8988T (cell line): ENCODE data around the gene SAXO2.
A peak's percentile ranks its signal among the peaks of the same experiment; 100 is the strongest.
"Not testable (repeated sequence)": the region's sequence is repeated elsewhere in the genome, so short reads cannot be mapped to it uniquely, and the experiment has no call there.

Experiments used
- DNase-seq: peaks from one replicate; pipeline ENCODE4 v3.0.0; 2011

Gene SAXO2, protein sequence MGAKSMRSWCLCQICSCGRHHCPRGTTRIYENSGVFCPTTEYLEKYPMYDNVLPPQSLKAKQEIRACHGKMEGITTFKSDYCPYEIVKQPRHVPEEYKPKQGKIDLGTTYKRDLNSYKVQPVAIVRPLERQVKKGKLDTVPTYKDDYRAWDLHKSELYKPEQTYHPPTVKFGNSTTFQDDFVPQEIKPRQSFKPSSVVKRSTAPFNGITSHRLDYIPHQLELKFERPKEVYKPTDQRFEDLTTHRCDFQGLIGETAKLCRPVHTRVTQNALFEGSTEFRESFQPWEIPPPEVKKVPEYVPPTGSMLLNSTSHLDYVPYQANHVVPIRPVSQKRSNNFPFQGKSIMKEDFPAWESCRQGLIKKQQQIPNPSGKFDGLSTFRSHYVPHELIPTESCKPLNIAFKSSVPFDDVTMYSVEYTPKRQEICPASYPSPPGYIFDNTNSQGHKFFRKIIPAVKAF

DNA sequence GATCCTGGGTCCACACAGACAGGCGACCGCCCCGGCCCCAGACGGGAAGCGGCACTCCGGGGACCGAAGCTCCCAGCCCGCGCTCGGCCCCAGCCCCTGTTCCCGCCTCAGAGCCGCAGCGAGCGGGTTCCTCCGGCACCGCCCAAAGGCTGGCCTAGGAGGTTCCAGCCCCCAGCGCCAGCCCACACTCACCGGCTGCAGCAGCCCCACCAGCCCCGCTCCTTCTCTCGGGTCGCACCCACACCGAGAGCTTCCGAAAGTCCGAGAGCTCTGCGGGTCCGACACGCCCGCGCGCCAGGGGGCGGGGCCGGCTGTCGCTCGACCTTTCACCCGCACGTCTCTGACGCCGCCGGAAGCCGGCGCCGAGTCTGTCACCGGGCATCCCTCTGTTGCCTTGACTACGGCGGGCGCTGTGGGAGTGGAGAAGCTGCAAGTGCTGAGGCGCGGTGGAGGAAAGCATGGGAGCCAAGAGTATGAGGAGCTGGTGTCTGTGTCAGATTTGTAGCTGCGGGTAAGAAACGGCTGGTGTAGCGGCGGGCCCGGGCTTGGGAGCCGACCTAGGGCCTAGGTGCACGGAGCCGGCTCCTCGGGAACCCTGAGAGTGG is at the start of gene SAXO2, which contains the start of gene EFL1:
Gene SAXO2 (plus strand): TSS at position 397 of the 605 bp plus-strand sequence. CDS start 62 bp downstream, at position 459.
Gene EFL1 (minus strand): TSS at position 313 of the 605 bp plus-strand sequence. CDS start 956 bp downstream, outside the sequence.
- DNase-seq = peak; percentile 56

DNA sequence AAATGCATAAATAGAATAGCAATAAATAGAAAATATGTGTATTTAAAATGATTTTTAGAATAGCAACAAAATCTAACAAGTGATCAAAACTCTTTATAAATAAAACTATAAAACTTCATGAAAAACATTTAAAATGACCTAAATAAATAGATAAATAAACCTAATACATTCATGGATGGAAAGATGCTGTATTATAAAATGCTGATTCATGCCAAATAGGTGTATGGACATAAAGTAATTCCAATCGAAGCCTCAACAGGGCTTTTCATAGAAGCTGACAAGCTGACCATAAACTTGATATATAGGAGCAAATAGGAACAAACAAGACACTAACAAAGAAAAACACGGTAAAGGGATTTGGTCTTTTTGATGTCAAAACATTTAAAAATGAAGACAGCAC is 46.5 kb upstream of the SAXO2 start:
- not testable (repeated sequence) for DNase-seq

DNA sequence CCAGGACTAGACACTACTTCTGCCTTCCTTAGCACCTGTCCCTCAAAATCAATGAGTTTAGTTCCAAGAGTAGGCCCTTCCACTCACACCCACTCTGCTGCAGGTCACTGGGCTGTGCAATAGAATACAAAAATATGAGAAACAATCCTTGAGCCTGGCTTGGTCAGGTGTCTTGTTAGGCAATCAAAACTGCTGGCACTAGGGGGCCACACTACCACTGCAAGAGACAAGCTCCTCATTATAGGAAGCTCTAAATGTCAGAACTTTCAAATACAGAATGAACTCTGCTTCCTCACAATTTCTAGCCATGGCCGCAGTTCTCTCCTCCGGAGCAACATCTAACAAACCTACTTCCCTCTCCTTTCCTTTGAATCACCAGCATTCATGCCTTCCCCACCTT is 41.1 kb upstream of the SAXO2 start:
- DNase-seq = not testable (repeated sequence)

DNA sequence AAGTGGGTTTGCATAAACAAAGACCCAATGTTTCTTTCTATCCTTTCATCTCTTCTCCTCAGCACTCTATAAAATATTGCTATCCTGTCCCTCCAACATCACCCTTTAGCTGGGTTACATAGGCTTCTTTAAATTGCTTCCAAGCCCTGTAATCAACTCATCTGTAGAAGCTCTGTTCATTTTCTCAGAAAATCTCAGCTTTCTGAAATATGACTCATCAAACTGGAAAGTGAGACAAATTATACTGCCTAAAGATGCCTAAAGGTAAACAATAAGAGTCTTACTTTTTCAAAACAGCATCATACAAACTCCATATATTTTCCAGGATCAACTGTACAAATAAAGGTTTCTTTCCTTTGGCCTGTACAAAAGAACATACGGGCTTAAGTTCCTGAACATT is 33.9 kb upstream of the SAXO2 start:
- DNase-seq = no peak

DNA sequence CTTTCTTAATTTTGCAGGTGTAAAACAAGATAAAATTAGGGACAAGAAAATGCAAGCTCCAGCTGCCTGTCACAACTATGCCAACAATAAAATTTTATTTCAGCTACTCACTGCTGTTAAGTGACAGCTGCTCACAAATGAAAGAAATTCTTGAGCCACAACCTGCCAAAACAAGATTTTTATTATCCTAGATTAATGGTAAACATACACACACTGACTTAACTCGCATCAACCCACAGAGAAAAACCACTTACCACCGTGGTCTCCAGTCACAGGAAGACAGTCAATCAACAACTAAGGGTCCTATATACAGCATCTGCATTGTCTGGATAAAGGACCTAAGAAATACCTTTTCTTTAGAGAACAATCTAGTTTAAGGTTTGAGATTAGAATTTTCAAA is 31.4 kb upstream of the SAXO2 start:
- DNase-seq = no peak

DNA sequence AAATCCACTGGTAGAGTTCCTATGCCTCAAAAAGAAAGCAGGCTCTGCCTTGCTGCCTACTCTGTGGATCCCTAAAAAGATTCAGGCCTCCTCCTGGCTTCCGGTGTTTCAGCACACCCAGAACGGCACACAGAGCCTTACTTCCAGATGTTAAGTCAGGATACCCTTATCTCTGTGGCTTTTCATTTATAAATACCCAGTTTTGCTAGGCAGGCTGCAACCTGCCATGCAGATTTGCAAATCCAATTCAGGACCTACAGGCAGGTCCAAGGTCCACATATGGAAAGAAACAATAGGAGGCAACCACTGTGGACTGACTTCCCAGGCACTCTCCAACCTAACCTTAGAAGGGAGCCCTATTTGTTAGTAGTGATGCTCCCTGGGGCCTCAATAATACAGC is 30.8 kb upstream of the SAXO2 start:
- DNase-seq = no peak

DNA sequence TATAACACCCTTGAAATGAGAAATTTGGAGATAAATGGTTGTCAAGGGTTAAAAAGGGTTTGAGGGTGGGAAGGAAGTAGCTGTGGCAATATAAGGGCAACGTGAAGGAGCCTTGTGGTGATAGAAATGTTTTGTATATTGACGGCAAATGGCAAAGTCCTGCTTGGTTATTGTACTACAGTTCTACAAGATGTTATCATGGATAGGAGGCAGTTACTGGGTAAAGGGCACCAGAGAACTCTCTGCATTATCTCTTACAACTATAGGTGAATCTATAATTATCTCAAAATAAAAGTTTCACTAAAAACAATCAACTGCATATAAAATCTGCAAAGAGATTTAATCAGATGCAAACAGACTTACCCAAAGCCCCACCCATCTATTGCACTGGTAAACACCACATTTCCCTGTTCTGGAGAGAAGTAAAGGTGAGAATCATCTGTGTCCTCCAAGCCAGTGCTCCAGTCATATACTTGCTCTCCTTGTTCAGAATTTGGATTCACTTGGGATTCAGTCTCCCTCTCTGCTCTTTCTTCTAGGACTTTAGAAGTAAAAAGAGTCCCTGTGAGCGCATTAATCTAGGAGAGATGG is 24.6 kb upstream of the SAXO2 start:
- not testable (repeated sequence) for DNase-seq

DNA sequence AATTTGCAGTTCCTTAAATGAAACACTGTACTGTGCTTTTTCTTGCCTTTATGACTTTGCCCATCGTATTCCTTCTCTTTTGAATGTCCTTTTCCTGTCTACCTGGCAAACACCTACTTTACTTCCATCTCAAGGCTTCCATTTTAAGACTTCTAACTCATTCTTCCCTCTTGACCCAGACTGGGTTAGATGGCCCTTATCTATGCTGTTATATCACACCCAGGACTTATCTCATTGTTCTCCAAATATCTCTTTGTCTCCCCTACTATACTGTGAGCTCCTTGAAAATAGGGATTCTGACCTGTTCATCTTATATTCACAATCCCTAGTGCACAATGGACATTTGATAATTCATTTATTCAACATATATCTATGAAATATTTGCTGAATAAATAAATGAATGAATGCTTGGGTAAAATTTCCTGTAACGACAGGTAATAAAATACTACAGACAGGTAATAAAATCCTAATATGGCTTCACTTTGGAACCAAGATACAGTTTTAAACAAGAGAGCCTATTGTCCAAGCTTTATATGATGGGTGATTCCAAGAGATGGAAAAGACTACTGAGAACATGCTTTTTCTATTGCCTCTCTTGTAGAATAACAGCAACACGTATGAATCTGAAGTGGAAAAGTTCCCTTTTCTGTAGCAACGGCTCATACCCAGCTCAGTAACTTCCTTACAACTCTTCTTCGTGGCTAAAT is 22.8 kb upstream of the SAXO2 start:
- no peak for DNase-seq

DNA sequence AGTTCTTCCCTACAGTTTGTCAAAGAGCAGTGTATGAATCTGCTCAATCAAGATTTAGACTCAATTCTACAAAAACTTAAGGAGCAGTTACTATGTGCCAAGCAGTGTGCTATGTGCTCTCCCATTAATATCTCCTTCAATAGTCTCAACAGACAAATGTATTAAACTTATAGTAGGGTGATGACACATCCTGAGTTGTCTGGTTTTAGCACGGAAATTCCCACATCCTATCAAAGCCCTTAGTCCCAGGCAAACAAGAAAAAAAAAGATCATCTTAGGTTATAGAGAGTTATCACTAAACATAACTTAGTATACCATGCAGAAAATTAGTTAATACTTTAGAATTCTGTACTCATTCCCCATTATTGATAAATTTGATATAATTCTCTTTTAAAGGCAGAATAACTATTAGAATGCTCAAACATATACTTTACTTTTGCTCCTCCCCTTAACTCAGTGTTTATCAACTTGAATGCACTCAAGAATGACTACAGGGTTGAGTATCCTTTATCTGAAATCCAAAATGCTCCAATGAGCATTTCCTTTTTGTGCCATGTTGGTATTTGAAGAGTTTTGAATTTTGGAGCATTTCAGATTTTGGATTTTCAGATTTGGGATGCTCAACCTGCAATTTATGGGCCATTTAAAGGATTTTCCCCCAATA is 20.6 kb upstream of the SAXO2 start:
- not testable (repeated sequence) for DNase-seq

DNA sequence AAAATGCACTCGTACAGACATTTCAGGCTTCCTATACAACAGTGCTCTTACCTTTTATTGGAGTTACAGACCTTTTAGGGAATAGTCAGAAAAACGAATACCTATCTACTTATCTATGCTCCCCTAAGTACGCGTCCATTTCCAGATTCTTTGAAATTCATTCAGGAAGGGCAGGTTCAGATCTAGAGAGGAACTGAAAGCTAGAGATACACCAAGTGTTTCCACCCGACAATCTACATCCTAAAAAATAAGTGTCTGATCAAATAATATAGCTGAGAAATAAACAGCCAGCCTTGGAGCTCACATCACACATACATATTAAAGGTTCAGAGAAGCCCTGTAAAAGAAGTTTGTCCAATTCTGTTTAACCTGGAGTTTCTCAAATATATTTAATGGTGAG is 19.0 kb upstream of the SAXO2 start:
- not testable (repeated sequence) for DNase-seq

DNA sequence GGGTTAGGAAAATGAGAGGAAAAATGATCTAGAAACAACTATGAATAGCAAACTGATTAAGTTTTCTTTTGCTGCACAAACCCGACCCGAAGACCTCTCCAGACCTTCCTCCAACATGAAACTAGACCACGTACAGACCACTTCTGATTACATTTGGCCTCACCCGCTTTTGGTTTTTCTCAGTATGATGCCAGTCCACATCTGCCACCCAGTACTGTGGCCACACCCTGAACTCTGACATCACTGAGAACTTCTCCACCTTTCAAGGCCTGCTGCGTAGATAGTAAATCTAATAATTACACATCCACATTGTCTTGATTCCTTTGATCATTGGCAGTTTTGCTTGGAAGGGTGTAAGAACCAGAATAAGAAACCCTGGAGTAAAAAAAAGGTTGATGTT is 16.7 kb upstream of the SAXO2 start:
- not testable (repeated sequence) for DNase-seq

DNA sequence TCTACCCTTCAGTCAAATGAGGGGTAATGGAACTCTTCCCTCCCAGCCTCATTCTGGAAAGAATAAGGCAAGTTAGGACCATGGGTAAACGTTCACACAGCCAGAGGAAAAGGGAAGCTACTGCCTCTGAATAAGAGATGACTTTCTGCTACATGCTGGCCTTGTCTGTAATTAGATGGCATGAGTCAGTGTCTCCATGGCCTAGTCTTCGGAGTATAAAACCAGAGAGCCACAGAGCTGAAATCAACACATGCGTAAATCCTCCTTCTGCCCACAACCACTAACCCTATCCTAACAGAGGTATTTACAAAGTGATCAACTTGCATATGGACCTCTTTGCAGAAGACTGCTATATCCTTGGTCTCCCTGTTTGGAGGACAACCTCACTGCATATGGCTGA is 14.4 kb upstream of the SAXO2 start:
- not testable (repeated sequence) for DNase-seq

DNA sequence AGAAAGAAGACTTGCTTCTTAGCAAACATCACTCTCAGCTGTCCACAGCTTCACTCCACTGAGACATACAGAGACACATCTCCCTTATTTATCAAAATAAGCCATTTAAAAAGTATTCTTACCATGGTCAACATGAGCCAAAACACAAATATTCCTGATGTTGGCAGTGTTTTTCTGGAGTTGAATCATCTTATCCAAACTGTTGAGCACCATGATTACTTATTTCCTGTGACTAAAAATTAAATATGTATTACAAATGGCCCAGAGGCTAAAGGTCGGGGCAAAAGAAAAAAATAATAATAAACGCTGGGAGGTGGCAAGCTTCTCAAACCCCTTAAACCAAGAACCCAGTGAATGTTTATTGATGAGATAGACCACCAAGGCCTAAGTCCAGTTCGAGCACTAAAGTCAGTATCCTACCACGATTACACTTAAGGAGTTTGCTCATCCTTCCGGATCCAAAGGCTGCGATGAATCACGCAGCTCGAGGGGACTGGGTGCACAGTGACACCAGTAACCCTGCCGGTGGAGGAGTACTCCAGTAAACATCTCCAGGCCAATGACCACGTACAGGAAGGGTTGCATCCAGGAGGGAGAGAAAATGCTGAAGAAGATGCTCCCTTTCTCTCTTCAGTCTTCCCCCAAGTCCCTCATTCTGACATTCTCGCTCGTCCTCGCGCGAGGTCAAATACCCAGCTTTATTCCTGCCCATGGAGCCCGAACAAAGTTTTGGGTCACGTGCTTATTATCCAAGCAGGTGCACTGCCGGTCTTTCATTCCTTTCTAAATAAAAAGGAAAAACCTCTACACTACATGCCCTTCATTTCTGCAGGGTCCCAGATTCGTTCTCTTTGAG is 824 bp upstream of the SAXO2 start:
- DNase-seq = not testable (repeated sequence)

DNA sequence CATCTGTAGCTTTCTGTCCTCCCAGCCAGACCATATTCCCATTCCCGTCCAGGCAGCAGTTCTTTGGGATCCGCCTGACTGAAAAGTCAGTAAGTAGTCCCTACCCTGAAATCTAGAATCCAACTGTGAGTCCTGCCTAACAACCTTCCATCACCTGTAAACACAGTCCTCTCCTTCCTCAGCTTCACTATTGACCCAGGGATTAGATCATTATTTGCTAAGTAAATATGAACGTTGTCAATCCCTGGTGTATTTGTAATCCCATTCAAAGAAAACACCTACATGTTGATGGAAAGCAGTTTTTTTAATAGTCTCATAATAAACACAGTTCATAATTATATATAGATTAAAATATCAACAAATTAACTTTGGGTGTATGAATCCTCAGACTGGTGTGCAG is 732 bp downstream of the SAXO2 start:
- DNase-seq = no peak

DNA sequence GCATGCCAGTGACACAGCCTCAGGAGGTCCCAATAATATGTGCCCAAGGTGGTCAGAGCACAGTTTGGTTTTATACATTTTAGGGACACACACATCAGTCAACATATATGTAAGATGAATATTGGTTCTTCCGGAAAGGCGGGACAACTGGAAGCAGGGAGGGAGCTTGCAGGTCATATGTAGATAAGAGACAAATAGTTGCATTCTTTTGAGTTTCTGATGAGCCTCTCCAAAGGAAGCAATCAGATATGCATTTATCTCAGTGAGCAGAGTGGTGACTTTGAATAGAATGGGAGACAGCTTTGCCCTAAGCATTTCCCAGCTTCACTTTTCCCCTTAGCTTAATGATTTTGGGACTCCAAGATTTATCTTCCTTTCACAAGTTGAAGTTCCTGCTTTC is 4.5 kb downstream of the SAXO2 start:
- DNase-seq = not testable (repeated sequence)

DNA sequence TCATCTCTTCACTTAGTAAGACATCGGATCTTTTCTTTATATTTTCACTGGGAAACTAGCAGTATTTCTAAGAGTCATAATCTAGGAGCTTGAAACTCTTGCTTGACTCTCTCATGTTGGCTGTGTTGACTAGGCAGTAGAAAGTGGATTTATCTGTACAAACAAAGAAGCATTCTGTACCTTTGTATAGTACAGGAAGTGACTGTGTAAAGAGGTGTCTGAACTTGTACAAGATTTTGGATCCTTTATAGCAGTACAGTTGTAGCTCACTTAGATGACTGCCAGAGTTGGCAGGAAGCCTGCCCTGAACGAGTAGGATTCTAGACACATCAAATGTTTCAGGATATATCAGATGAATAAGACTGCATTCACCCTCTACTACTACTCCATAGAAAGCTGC is 5.8 kb downstream of the SAXO2 start:
- not testable (repeated sequence) for DNase-seq

DNA sequence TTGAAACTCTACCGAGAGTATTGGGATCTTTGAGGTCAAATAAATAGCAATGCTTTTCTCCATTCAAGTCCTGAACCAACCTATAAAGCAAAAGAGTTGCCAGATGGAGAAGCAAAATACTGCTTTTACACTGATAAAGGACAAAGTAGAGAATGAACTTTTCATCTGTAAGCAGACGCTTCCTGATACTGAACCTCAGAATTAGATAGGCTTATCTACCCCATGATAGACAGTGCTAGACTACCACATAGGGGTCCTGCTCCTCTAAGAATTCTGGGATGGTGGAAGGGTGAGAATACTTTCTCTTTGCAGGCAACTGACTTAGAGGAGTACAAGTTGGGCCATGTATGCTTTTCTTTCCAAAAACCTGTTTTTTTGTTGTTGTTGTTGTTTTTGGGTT is 9.5 kb downstream of the SAXO2 start:
- no peak for DNase-seq

DNA sequence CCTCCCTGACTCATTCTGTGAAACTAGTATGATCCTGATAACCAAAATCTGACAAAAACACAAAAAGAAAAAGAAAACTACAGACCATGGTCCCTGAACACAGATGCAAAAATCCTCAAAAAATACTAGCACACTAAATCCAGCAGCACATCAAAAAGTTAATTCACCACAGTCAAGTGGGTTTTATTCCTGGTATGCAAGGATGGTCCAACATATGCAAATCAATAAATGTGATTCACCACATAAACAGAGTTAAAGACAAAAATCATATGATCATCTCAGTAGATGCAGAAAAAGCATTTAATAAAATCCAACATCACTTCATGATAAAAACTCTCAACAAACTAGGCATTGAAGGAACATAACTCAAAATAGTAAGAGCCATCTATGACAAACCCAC is 12.8 kb downstream of the SAXO2 start:
- DNase-seq = no peak

DNA sequence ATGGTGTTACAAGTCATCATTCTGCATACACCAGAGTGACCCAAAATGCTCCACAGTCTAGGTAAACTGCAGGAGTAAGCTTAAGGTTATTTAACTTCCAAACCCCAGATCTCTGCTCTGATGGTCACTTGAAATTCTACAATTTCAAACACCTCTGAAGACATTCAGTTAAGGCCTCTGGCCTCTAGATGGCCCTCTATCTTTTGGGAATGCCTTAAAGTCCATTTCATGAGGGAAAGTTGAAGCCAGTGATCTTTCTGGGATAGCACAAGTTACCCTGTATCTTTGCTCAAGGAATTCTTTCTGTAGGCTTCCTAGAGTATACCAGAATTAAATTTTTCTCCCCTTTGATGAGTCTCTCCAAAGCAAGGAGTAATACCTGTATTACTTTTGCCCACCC is 18.7 kb downstream of the SAXO2 start:
- DNase-seq = not testable (repeated sequence)

DNA sequence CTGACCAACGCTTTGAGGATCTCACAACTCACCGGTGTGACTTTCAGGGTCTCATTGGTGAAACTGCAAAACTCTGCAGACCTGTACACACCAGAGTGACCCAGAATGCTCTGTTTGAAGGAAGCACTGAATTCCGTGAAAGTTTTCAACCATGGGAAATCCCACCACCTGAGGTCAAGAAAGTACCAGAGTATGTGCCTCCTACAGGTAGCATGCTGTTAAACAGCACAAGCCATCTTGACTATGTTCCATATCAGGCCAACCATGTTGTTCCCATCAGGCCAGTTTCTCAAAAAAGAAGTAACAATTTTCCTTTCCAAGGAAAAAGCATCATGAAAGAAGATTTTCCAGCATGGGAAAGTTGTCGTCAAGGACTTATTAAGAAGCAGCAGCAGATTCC is 19.8 kb downstream of the SAXO2 start:
- DNase-seq = not testable (repeated sequence)

DNA sequence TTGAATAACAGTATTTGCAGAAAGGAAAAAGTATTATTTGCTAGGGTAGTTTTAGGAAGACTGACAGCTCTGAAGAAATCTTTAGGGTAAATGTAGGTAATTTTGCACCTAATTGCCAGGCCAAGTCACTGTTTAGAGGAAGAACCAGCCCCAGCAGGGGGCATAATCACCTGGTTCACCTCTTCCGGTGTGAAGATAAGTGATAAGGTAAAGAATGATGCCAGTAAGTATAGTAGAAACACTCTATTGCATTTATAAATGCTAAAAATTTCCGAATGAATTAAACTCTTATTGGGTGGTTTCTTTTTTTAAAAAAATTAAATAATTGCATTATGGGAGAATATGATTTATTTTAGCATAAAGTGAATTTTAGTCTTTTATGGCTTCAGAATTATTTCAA is 21.8 kb downstream of the SAXO2 start:
- not testable (repeated sequence) for DNase-seq

DNA sequence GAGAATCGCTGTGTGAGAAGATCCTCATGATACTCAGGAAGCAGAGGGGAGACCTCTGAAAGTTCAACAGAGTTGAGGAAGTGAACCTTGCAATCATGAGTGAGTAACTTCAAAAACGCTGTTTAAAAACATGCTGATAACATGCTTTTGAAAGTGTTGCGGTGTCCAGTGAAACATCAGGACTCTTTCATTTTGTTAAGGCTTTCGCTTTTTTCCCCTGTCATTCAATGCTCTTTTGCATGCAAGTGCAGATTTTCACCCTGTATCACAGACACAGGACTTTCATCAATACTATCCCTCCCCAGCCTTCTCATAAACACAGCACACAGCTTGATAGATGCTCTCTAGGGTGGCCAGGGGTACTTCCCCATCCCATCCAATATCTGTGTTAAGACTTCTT is 23.9 kb downstream of the SAXO2 start:
- DNase-seq = not testable (repeated sequence)
